ENCODE data around the gene ALPI.

The ALPI gene

DNA sequence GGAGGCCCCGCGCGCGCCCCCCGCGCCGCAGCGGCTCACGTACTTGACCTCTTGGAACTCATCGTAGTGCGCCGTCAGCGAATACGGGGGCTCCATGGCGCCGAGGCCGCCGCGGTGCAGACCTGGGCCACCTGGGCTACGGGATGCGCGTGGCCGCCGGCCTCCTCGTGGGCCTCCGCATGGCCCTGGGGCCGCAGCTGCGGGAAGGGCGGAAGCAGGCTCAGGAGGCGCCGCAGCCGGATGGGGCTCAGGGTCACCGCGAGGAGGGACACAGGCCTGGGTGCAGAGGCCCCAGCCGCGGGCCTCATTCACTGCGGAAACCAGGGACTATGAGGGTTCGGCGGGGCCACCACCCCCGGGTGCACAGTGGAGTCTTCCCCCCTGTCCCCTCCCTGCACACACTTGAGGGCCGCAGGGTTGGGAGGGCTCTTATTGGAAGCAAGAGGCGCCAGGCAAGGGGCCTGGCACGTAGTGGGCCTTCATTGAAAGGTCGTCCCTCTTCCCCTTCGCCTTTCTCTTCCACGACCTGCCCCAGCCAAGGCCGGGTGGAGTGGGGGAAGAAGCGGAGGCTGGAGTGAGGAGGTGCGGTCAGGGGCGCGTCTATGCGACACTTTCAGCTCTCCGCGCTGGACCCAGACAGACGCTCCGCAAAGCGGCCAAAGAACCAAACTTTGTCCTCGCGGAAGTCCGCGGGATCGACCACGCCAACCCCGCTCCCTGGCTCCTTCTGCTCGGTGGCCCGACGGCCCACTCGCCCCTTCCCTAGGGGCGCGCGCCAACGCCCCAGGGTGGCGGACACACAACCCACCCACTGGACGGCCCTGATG, 30.8 kb downstream of the ALPI start:
- no peak for FAIRE-seq

DNA sequence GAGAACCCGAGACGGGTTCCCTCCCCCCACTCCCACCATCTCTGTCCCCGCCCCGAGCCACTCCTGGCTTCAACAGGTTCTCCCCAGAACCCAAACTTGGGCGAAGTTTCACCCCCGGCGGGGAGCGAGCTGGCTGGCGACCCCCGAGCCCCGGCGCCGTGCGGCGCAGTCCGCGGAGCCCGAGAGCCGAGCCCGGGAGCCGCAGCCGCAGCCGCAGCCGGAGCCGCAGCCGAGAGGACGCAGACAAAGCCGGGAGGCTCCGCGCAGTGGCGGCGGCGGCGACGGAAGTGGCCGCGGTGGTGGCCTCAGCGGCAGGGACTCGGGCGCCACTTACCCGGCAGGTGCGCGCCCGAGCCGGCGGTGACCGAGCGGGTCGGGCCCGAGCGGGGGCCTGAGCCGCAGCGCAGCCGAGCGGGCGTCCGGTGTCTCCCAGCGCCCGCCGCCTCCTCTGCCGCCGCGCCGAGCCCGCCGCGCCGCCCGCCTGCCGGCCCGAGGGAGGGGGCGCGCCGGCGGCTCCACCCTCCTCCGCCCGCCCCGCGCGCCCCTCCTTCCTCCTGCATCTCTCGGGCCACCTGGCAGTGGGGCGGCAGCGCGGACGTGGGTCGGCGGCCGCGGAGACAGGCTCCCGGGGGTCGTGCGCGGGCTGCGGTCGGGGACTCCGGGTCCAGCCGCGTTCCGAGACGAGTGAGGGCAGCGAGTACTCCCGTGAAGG, 31.6 kb downstream of the ALPI start, which contains the start of gene ECEL1:
Gene ECEL1, minus strand, starts transcription at position 450 of the 712 bp plus-strand sequence. CDS start 1,181 bp downstream, outside the sequence.
- FAIRE-seq = no peak

DNA sequence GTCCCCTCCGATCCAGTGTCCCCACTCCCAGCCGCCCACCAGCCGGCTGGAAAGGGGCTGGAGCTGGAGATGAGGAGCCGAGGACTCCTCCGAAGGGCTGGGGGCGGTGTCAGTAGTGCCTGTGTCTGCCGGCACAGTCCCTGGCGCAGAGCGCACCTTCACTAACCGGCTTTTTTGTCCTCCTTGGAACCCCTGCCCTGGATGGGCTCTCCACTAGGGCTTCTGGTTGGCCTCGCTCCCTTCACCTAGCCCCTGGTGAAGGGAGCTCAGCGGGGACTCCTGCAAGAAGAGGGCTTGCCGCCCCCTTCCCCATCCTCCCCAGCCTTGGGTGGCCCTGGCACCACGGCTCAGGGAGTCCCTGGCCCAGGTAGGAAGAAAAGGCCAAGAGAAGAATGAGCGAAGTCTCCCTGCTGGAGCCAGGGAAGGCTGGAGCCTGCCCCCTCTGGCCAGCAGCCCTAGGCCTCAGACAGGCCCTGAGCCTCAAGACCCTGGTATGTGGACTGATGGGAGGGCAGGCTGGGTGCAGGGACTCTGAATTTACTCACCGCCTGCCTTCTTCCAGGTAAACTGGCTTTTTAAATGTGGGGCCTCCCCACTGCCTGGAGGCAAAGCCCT, 32.3 kb downstream of the ALPI start:
- FAIRE-seq = no peak

DNA sequence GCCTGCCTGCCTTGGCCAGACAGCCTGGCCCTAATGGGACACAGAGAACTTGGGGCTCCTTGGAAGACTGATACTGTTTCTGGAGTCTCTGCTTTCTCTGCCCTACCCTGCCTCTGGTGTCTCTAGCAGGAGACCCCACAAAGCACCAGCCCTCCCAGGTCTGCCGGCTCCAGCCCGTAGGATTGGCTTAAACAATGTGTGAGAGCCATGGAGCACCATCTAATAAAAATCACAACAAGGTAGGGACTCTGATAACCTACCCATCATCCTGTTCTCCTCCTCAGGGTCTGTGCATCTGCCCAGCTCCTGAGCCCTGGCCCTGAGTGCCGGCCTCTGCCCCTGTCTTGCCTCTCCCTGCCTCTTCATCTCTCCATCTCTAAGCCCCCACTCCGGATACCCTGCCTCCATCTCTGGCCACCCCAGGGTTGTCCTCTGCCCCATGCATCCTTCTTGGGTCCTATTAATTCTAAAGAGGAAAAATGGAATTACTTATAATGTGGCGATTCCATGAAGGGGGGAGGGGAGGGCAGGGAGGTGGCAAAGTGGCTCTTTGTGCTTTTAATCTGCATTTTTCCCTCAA, 32.9 kb downstream of the ALPI start:
- FAIRE-seq = no peak

DNA sequence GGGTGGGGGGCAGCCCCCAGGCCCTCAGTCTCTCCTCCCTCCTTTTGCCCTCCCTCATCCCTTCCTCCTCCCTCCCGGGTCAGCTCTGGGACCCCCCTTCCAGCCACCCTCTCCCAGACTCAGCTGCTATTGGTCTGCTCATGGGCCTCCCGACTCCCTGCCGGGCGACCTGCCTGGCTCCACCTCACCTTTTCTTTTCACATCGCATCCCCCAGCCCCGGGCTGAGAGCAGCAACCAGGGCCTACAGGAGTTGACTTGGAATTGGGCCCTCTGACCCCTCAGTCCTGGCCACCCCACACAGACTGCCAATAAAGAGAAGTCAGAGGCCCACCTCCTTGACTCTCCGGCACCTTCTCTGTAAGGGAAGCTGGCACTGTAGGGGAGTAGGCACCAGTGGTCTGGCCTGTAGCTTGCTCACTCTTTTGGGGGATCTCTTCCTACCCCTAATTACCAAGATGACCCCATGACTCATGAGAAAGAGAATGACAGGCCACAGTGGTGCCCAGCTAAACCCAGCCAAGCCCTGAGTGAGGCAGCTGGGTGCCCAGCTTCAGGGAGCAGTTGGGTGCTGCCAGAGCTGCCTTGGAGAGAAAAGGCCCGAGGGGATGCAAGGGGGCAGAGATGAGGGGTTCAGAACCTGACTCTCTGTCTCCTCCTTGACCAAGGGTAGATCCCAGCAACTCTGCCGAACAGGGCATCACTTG, 33.7 kb downstream of the ALPI start:
- no peak for FAIRE-seq

DNA sequence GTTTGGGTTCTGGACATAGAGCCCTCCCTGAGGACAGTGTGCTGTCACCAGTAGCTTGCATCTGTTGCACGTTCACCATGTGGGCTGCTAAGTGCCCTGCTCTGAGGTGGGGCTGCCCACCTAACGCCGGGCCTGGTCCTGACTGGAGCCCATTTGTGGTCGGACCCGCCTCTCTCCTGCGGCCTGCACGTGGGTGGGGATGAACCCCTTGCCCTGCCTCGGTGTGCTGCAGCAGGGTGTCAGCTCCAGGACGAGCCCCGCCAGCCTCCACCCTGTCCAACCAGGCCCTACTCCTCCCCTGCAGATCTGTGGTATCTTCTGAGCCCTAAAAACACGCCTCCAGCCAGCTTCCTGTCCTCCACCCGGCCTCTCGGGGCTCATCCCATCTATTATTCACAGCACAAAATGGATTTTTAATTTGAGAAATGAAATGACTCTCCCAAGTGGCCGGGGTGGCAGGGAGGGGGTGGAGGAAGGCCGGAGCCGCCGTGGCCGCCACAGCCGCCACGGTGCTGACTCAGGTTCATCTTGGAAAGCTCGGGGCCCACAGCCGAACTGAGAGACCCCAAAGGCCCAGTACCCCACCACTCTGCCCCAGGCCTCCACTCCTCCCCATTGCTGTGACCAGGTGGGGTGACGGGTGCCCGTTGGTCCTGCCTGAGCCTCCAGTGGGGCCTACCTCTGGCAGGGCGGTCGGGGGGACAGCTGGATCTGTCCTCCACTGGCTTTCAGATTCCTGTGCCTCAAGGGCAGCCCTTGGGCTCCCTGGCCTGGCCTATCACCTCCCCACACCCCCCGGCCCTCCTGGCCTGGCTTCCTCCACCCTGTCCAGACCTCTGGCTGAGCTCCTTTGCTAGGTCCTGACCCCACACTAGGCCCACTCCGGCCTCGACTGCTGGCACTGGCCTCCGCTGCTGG, 34.5 kb downstream of the ALPI start:
- FAIRE-seq = no peak

DNA sequence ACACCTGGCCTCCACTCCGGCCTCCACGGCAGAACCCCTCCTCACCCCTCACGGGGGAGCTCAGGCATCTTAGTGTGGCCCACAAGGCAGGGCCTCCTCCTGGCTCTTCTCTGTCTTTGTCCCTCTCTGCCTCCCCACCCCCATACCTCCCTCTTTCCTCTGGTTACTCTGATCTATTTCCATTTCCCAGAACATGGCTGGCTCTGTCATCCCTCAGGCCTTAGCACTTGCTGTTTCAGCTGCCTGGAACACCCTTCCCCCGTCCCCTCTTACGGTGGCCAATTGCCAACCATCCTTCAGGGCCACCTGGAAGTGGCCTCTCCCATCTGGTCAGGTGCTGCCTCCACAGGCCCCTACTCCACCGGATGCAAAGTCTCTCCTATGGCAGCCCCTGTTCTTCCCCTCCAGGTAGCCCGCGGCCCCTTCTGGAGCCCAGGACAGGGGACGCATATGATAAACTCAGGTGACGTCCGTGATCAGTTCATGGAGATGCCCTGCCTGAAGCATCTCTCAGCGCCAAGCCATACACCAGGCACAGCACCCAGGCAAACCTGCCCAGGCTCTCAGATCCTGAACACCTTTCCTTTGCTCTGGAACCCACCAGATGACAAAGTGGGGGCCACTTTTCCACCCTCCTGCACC, 35.3 kb downstream of the ALPI start:
- no peak for FAIRE-seq

DNA sequence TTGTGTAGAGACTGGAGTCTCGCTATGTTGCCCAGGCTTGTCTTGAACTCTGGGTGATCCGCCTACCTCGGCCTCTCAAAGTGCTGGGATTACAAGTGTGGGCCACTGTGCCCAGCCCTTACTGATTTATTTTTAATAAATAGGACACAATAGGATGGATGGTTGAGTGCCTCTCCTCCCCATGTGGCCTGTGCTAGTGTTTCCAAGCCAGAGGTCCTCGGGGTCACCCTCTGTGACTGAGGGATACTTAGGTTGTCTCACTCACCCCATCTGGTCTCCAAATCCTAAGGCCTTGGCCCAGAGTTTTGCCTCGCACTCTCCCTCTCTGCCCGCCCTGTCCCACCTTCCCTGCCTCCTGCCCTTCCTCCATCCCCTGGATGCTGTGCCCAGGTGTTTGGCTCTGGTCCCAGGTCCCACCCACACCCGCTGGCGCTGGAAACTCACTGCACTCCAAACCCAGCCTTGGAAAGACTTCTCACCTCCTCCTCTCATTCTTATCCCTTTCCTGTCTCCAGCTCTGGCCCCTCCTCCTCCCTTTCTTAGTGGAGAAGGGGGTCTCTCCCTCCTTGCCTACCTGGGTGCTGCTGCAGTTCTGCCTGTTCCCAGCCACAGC, 36.4 kb downstream of the ALPI start:
- no peak for FAIRE-seq

DNA sequence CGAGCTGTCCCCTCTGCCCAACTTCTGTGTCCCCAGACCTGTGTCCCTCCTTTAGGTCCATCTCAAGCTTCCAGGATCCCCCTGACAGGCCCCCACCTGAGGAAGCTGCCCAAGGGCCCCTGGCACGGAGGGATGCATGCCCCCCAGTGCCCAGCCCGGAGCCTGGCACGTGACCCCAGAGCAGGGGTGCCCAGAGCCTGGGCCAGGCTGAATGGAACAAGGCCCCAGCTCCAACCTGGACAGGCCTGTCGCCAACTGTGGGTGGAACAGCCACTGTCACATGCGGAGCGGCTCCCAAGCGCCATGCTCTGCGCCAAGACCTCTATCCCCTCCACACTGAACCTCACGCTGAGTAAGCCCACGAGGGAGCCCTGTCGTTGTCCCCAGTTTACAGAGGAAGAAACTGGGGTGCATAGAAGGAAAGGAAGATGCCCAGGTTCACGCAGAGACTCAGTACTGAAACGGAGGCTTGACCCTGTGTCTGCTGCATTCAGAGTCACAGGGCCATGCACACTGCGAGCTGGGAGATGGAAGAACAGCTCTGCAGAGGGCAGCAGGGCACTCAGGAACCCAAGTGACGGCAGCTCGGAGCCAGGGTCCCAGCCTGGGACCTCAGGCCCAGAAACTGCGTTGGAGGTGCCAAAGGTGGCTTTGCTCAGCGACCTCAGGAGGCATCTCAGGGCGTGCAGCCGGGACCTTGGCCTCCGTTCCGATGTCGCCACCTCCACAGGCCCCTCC, 37.2 kb downstream of the ALPI start:
- no peak for FAIRE-seq

DNA sequence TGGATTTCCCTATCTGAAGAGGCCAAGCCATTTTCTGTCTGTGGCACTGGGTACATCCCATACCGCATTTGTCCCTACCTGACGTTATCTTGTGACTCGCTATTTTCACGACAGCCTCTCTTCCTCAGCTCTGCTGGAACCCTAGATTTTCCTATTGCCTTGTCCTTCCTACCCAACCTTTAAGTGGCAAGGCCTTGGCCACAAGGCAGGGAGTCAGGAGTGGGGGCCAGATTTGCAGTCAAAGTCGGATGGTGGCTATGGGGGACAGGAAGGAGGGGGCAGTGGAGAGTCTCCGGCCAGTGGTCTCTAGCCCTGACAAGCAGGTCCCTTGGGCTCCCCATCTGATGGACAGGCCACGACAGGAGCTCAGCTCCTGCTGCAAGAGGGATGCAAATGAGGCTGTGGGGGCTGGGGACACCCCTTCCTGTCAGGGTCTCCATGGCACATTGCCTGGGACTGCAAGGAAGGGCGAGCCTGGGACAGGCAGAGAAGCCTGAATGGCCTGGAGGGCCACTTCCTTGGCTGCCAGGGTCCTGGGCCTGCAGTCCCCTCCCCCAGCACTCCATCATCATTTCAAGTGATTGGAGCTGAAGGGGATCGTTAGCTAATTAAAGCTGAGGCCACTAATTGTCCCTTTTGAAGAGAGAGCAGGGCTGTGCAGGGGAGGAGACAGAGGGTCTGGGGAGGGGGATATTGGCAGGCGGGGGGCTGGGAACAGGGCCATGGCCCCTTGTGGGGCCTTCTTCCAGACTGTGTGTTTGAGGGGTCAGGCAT, 37.9 kb downstream of the ALPI start:
- no peak for FAIRE-seq

DNA sequence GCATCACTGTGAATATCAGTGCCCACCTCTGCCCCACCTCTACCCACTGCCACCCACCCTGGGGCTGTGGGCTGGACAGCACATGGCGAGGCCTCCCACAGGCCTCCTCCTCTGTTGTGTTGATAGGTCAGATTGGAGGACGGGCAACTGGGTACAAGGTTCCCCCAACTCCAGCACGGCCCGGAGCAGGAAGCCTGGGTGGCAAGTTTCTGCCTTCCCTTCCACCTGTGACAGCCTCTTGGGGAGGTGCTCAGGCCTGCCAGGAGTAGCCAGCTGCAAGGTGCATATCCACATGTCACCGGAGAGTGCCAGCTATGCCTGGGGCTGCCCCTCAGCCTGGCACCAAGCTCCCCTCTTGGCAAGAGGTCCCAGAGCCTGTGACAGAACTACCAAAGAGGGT, 38.6 kb downstream of the ALPI start:
- FAIRE-seq = no peak

DNA sequence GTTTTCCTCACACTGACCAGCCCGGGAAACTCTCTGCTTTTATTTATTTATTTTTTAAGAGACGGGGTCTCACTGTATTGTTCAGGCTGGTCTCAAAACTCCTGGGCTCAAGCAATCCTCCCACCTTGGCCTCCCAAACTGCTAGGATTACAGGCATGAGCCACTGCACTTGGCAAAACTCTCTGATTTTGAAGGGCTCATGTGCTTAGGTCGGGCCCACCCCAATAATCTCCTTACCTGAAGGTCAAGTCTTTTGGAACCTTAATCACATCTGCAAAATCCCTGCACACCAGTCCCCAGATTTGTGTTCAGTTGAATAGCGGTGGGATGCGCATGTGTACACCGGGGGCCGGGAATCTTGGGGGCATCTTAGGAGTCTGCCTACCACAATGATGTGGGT, 39.3 kb downstream of the ALPI start:
- no peak for FAIRE-seq

DNA sequence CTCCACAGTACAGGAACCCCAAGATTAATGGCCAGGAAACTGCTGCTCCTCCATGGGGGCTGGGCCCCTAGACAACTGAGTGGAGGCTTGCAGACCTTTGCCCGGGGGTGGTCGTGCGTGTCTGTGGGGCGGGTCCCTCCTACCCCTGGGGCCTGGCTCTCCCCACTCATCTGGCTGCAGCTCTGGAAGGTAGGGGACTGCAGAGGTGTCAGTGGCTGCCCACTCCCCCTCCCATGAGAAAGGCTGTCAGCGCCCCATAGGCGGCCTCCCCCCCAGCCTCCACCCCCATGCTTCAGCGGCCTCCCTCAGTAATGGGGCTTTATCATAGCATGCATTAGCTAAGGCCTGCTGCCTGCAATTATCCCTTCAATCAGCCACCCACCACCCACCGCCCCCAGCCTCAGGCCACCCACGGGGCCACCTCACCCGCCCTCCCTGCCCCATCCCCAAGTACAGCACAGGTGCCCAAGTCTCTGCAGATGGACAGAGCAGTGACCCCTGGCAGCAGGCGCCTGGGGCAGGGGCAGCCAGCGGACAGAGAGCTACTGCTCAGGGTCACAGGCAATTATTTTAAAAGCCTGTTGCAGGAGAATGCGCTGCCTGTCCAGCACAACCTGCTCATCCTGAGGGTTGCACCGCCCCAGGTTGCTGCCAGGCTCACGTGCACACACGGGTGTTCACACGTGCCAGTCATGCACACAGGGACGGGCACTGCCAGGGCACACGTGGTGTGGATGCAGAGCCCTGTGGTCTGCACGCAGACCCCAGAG, 40.7 kb downstream of the ALPI start:
- no peak for FAIRE-seq

DNA sequence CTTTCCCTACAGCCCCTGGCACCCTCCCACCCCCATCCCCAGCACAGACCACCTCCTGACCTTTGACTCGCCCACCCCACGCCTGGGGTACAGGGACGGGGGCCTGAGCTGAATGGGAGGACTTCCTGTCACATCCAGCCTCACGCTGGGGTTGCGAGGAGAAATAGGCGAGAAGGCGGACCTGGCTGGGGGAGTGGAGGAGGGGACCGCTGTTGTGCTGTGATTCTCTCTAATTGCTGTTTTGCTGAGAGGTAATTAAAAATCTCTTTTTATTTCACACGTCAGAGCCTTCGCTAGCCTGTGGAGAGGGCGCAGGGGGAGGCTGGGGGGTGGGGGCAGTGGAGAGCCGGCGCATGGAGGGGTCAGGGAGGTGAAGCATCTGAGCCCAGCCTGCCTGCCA, 41.4 kb downstream of the ALPI start:
- FAIRE-seq = no peak

DNA sequence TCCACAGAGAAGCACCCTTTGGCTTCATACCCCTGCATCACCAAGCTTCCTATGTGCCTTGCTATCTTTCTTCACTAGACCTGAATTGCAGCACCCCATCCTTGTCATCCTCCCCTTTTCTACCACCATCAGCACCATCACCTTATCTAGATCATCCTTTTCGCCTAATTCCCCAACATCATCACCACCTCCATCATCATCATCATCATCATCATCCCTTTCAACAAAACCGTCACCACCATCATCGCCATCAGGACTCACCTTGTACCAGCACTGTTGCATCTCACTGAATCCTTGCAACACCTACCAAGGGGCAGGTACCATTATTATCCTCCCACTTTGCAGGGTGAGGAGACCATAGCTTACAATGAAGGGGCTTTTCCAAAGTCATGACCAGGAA, 42.5 kb downstream of the ALPI start:
- FAIRE-seq = no peak

DNA sequence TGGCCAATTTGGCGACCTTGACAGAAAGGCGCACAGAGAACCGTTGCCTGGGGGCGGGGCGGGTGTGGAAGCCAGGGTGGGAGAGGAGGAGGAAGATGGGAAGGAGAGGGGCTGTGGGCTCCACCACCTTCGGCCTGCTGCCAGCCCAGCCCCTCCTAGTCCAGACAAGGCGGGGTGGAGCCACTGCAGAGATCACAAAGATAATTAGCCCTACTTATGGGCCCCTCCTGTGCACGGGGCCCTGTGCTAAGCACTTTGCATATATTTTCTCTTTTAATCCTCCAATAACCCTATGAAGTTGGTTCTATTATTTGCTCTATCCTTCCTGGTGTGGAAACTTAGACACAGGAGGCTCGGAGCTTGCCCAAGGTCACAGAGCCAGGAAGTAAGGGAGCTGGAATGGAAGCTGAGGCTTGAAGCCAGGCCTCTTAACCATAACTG, 45.4 kb downstream of the ALPI start:
- no peak for FAIRE-seq

DNA sequence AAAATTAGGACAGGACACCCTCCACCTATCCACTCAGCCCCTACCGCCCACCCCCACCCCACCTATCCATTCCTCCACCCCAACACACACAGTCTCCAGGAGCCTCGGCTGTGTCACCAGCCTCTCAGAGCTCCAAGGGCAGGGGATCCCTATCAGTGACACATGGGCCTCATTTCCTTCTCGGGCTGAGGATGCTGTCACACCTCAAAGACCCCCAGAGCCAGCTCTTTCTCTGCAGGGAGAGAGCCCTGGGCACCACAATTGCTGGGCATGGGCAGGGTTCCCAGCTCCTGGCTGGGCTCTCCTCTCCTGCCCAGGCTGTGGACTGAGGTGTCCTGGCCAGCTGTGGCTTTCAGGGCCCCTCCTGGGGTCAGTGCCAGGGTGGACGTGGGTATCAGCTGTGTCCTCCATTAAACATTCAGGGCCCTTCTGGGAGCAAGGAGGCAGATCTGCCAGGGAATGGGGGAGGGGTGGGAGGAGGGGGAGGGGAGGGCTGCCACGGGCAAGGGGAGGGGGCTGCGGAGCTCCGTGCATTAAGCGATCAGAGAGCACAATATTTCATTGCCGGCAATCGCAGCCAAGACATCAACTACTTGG, 45.9 kb downstream of the ALPI start:
- FAIRE-seq = no peak

DNA sequence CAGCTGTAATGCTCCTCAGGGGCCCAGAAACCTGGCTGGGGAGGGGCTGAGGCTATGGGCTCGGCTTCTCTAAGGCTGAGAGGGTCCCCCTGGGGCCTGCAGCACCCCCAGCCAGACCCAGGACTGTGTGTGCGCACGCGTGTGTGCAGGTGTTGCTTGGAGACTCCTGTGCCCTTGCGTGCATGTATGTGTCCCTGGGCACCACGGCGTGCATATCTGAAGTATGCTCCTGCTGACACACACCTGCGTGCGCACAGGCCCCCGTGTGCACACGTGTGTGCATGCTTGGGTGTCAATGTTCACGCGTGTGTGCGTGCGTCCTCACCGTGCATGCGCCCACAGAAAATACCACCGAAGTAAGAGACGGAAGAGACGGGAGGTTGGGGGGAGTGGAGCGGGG, 46.6 kb downstream of the ALPI start:
- no peak for FAIRE-seq

Data from colon (tissue), 2 donors.